GM21528 (cell line): ENCODE data around the gene TEX22.
"Not testable (repeated sequence)": the region's sequence is repeated elsewhere in the genome, so short reads cannot be mapped to it uniquely, and the experiment has no call there.

Source experiments
- ATAC-seq: cut with Tn5 transposase; IDR thresholded peaks from one replicate; pipeline ENCODE4 v1.9.1; 2021; ENCODE audit warnings: mild to moderate bottlenecking, moderate library complexity; ENCODE audit not compliant: unreplicated experiment, low FRiP score

Gene TEX22

GRCh38 chr14:105398044-105398725 lies at the start of gene TEX22:
TEX22 (plus strand) TSS chr14:105398538; CDS start chr14:105399341, 803 bp downstream.
- ATAC-seq = peak; percentile 61

- no peak for ATAC-seq
Observed at GRCh38 chr14:105348945-105349699, 49.2 kb upstream of the TEX22 start.

GRCh38 chr14:105349992-105350391 lies 48.3 kb upstream of the TEX22 start:
- no peak for ATAC-seq

- no peak for ATAC-seq
Observed at GRCh38 chr14:105350450-105351244, 47.7 kb upstream of the TEX22 start.

- no peak for ATAC-seq
Observed at GRCh38 chr14:105351410-105351809, 46.9 kb upstream of the TEX22 start.

GRCh38 chr14:105351920-105352851 lies 46.2 kb upstream of the TEX22 start:
- no peak for ATAC-seq

- no peak for ATAC-seq
Observed at GRCh38 chr14:105353136-105353535, 45.2 kb upstream of the TEX22 start.

- ATAC-seq = no peak
Observed at GRCh38 chr14:105354541-105354940, 43.8 kb upstream of the TEX22 start.

- no peak for ATAC-seq
Observed at GRCh38 chr14:105355049-105355575, 43.2 kb upstream of the TEX22 start.

- ATAC-seq = no peak
Observed at GRCh38 chr14:105355850-105356604, 42.3 kb upstream of the TEX22 start.

GRCh38 chr14:105356927-105357326 lies 41.4 kb upstream of the TEX22 start:
- no peak for ATAC-seq

GRCh38 chr14:105357626-105358025 lies 40.7 kb upstream of the TEX22 start:
- ATAC-seq = no peak

GRCh38 chr14:105358140-105358846 lies 40.0 kb upstream of the TEX22 start:
- ATAC-seq = no peak

GRCh38 chr14:105358943-105359342 lies 39.4 kb upstream of the TEX22 start:
- no peak for ATAC-seq

GRCh38 chr14:105361412-105361811 lies 36.9 kb upstream of the TEX22 start:
- ATAC-seq = not testable (repeated sequence)

GRCh38 chr14:105363847-105364708 lies 34.3 kb upstream of the TEX22 start:
- ATAC-seq = no peak

- ATAC-seq = no peak
Observed at GRCh38 chr14:105365101-105365500, 33.2 kb upstream of the TEX22 start.

GRCh38 chr14:105365681-105366080 lies 32.7 kb upstream of the TEX22 start:
- ATAC-seq = no peak
